OCI-LY7 (cell line): Measurements from ENCODE around the gene SRSF9. TPM values are rescaled to one million over a fixed set of nuclear protein-coding genes. Genes with fewer than 3 reads are reported as not detected.

ENCODE experiments used
- BruUV-seq: library from RNA; stranded (reverse); fragments of 400-500 nt; replicated peaks from 2 replicates; lab custom pipeline; 2021; lab: Mats Ljungman, UMichigan
- CTCF ChIA-PET: fragments of 300-600 bp; sonication (Branson Sonifier 250); formaldehyde crosslinking; loops from one replicate; lab custom pipeline; 2022; ENCODE audit warnings: antibody characterized with exemption; ENCODE audit not compliant: unreplicated experiment; lab: Charles Lee
- POLR2A ChIA-PET: fragments of 300-600 bp; sonication (Branson Sonifier 250); formaldehyde crosslinking; loops from one replicate; lab custom pipeline; 2022; ENCODE audit warnings: antibody characterized with exemption; lab: Charles Lee
- DNase-seq: peaks from one replicate; pipeline ENCODE4 v3.0.0-alpha.2; 2015; ENCODE audit warnings: low spot score
- H2AFZ ChIP-seq: fragments of 200-600 bp; sonication (generic), shearing (Covaris generic); 2 replicates; pipeline ENCODE4 v1.6.1; 2014; ENCODE audit warnings: mild to moderate bottlenecking, antibody characterized with exemption, low read length, moderate library complexity
- H3K27ac ChIP-seq: fragments of 200-600 bp; sonication (generic); 2 replicates; pipeline ENCODE4 v1.5.1; 2014; ENCODE audit warnings: mixed run types, low read depth, mild to moderate bottlenecking, moderate library complexity, low read length, inconsistent platforms; ENCODE audit not compliant: poor library complexity, severe bottlenecking
- H3K36me3 ChIP-seq: fragments of 200-600 bp; sonication (generic); 2 replicates; pipeline ENCODE4 v1.6.1; 2014; ENCODE audit warnings: mild to moderate bottlenecking, antibody characterized with exemption, low read length, moderate library complexity, mixed read lengths; ENCODE audit not compliant: insufficient read depth
- H3K4me1 ChIP-seq: fragments of 200-600 bp; sonication (generic); 2 replicates; pipeline ENCODE4 v1.5.1; 2014; ENCODE audit warnings: mild to moderate bottlenecking, low read length; ENCODE audit not compliant: insufficient read depth, poor library complexity, severe bottlenecking
- H3K4me2 ChIP-seq: fragments of 200-600 bp; sonication (generic); 2 replicates; pipeline ENCODE4 v1.6.1; 2014; ENCODE audit warnings: mild to moderate bottlenecking, low read length
- H3K4me3 ChIP-seq: fragments of 200-600 bp; sonication (generic); 2 replicates; pipeline ENCODE4 v1.5.1; 2014; ENCODE audit warnings: mild to moderate bottlenecking, low read depth, low read length; ENCODE audit not compliant: poor library complexity, severe bottlenecking
- H3K79me2 ChIP-seq: fragments of 200-600 bp; sonication (generic); 2 replicates; pipeline ENCODE4 v1.6.1; 2016; ENCODE audit warnings: low read depth, mild to moderate bottlenecking, low read length, moderate library complexity, mixed read lengths; ENCODE audit not compliant: insufficient read depth
- H3K9me2 ChIP-seq: fragments of 200-600 bp; sonication (generic); 2 replicates; pipeline ENCODE4 v1.6.1; 2016; ENCODE audit warnings: mild to moderate bottlenecking, low read length, mixed read lengths; ENCODE audit not compliant: insufficient read depth
- H3K9me3 ChIP-seq: fragments of 200-600 bp; sonication (generic); 2 replicates; pipeline ENCODE4 v1.6.1; 2014; ENCODE audit warnings: mild to moderate bottlenecking, mixed run types, low read length, mixed read lengths
- H4K20me1 ChIP-seq: fragments of 200-600 bp; sonication (generic); 2 replicates; pipeline ENCODE4 v1.6.1; 2014; ENCODE audit warnings: mild to moderate bottlenecking, antibody characterized with exemption, low read length, moderate library complexity, mixed read lengths; ENCODE audit not compliant: insufficient read depth
- EZH2phosphoT487 ChIP-seq: fragments of 200-600 bp; sonication (generic); IDR thresholded peaks from 2 replicates; pipeline ENCODE4 v1.6.1; 2018; ENCODE audit warnings: low read depth, borderline replicate concordance, mild to moderate bottlenecking, mixed run types, antibody characterized with exemption, low read length, moderate library complexity, mixed read lengths
- intact Hi-C: fragments of 100-400 bp; cut with micrococcal nuclease; formaldehyde crosslinking; loops from one replicate; pipeline ENCODE4 v1.10.0; 2022; ENCODE audit not compliant: unreplicated experiment
- total RNA-seq, 2 experiments: library from RNA; depleted of rRNA in 1 of 2; stranded (reverse); fragments of >200 nt in 1 of 2; shearing (Covaris generic) in 1 of 2; gene quantifications; 2 replicates each; pipeline ENCODE4 v1.2.3, GENCODE V29; 2014 to 2022
- TF ChIP-seq, protein P1 (sequence below): fragments of 200-600 bp; sonication (generic); conservative IDR thresholded peaks from 2 replicates; pipeline ENCODE4 v1.5.1; 2014; ENCODE audit warnings: mild to moderate bottlenecking, antibody characterized with exemption, low read length, moderate library complexity, mixed read lengths

The SRSF9 gene
- total RNA-seq, 2 experiments from 2014 or later = 203 to 295 TPM

DNA sequence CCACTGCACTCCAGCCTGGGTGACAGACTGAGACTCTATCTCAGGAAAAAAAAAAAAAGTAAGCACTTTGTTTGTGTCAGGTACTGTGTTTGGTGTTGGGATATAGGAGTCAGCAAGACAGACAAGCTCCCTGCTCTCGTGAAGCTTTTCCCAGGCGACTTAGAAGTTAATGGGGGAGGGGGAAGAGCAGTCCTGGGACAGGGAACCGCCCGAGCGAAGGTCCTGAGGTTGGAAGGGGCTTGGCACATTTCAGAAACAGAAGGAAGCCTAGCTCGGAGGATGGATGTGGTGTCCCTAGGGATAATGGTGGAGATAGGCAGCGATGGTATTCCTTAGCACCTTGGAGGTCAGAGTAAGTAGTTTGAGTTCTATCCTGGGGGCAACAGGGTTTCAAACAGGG is 40.2 kb downstream of the SRSF9 start:
- ChIA-PET CTCF (no interaction called here), POLR2A (interaction anchor here (0.7 kb wide), 1 partner anchor 35 kb away, joined by 3 read pairs; no protein-coding TSS in a partner anchor)
- no peaks in the 10 kb centered on the region for H3K36me3 ChIP-seq
- no peak for TF ChIP-seq EZH2phosphoT487
- TF ChIP-seq, protein P1, sequence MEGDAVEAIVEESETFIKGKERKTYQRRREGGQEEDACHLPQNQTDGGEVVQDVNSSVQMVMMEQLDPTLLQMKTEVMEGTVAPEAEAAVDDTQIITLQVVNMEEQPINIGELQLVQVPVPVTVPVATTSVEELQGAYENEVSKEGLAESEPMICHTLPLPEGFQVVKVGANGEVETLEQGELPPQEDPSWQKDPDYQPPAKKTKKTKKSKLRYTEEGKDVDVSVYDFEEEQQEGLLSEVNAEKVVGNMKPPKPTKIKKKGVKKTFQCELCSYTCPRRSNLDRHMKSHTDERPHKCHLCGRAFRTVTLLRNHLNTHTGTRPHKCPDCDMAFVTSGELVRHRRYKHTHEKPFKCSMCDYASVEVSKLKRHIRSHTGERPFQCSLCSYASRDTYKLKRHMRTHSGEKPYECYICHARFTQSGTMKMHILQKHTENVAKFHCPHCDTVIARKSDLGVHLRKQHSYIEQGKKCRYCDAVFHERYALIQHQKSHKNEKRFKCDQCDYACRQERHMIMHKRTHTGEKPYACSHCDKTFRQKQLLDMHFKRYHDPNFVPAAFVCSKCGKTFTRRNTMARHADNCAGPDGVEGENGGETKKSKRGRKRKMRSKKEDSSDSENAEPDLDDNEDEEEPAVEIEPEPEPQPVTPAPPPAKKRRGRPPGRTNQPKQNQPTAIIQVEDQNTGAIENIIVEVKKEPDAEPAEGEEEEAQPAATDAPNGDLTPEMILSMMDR = no peak
- DNase-seq = no peak
- H3K9me2 ChIP-seq = no peaks in the 10 kb centered on the region
- no TSS peak for BruUV-seq
- H3K79me2 ChIP-seq = no peaks in the 10 kb centered on the region
- H4K20me1 ChIP-seq = no peaks in the 10 kb centered on the region
- H3K9me3 ChIP-seq = peaks cover 5% of the 10 kb centered on the region; the same call in 1 of the 2 replicates
- no peak overlapping the region for H3K4me3 ChIP-seq
- peaks cover 6% of the 10 kb centered on the region for H3K4me1 ChIP-seq
- no peak overlapping the region for H3K4me2 ChIP-seq
- H3K27ac ChIP-seq = no peak overlapping the region
- H2AFZ ChIP-seq = no peak overlapping the region
- intact Hi-C loops = no loop called here

DNA sequence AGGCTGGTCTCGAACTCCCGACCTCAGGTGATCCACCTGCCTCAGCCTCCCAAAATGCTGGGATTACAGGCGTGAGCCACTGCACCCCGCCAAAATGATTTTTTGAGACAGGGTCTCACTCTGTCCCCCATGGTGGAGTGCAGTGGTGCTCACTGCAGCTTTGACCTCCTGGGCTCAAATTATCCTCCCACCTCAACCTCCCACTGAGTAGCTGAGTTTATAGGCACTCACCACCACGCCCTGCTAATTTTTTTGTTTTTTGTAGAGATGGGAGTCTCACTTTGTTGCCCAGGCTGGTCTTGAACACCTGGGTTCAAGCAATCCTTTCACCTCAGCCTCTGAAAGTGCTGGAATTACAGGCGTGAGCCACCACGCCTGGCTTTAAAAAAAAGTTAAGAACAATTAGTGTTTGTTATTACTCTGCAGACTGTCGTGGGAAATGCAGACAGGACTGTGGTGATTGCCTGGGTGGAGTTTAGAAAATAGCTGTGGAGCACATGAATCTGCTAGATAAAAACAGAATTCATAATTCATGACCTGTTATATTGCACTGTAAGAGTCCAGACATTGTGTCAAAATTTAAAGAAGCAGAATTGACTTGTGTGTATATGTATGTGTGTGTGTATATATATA is 40.8 kb downstream of the SRSF9 start:
- Histone ChIP-seq H3K36me3 (no peaks in the 10 kb centered on the region), H3K9me2 (no peaks in the 10 kb centered on the region), H3K9me3 (peaks cover 5% of the 10 kb centered on the region; the same call in 1 of the 2 replicates), H3K4me2 (no peak overlapping the region), H3K79me2 (no peaks in the 10 kb centered on the region), H2AFZ (no peak overlapping the region), H3K4me3 (no peak overlapping the region), H3K4me1 (peaks cover 6% of the 10 kb centered on the region), H4K20me1 (no peaks in the 10 kb centered on the region), H3K27ac (no peak overlapping the region)
- POLR2A ChIA-PET = interaction anchor here (0.7 kb wide), 1 partner anchor 34 kb away, joined by 3 read pairs; no protein-coding TSS in a partner anchor
- TF ChIP-seq, protein P1 = no peak
- no peak for TF ChIP-seq EZH2phosphoT487
- DNase-seq = no peak
- CTCF ChIA-PET = no interaction called here
- intact Hi-C loops = no loop called here
- BruUV-seq = no TSS peak

DNA sequence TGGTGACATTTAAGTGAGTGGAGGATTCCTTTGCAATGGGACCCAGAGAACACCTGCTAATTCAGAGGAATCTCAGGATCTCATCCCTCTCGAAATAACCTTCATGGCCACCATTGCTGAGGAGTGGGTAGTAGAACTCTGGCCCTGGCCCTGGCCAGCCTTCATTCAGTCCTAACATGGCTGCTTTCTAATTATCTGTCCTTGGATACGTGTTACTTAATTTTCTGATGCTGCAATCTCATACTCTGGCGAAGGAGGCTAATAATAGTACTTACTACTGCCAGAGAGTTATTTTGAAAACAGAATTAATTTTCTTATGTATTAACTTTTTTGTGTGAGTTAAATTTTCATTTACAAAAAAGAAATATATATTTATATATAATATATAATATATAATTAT is 43.8 kb downstream of the SRSF9 start:
- H4K20me1 ChIP-seq = no peaks in the 10 kb centered on the region
- H2AFZ ChIP-seq = no peak overlapping the region
- no peak overlapping the region for H3K4me2 ChIP-seq
- no TSS peak for BruUV-seq
- TF ChIP-seq, protein P1 = no peak
- TF ChIP-seq EZH2phosphoT487 = no peak
- H3K4me3 ChIP-seq = no peak overlapping the region
- POLR2A ChIA-PET = no interaction called here
- no peak overlapping the region for H3K27ac ChIP-seq
- H3K36me3 ChIP-seq = no peaks in the 10 kb centered on the region
- intact Hi-C loops = no loop called here
- no peaks in the 10 kb centered on the region; the same call in 1 of the 2 replicates for H3K9me3 ChIP-seq
- DNase-seq = no peak
- H3K4me1 ChIP-seq = no peaks in the 10 kb centered on the region
- CTCF ChIA-PET = no interaction called here
- H3K9me2 ChIP-seq = no peaks in the 10 kb centered on the region
- H3K79me2 ChIP-seq = no peaks in the 10 kb centered on the region
